Measurements from ENCODE around the gene SLC38A11. TPM values are rescaled to one million over a fixed set of nuclear protein-coding genes. Genes with fewer than 3 reads are reported as not detected.

Gene SLC38A11
- total and polyA plus RNA-seq, 2 of the 13 experiments (the other 11 are each of a cell fraction or from before 2014, with no cell fraction given), result 14.0 to 14.3 TPM

DNA sequence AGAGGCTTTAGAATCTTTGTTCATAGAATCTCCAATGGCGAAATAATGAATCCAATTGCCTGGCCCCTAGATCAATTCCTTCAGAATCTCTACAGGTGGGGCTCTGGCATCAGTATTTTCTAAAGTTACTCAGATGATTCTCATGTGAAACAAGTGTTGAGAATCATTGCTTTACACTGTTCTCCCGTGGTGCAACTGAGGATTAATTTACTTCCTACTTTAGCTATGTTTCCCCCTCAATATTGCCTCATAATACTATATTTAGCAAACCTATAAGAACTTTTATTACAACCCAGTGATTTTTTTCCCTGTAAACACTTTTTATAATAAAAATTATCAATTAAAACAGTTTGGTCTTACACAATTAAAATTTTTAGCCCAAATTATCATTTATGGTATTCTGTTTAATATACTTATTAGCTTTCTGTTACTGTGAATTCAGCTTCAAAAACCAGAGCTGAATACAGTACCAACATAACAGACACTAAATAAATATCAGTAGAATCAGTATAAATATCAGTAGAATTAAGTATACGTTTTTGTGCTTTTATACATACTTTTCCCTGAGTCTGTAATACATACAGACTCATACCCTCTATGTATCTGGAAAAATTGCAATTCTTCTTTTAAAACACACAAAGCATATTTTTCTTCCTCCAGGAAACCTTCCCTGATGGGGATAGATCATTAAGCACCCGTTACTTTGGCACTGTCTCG is 20.8 kb downstream of the SLC38A11 start (continued):
- TF ChIP-seq STAG1 (CRISPR knock-in tag; IDR thresholded peaks at IDR 0.05), result 0 out of 2 replicates have a peak, but pooled peaks have one; percentile 11
- TF ChIP-seq ZNF34 (CRISPR knock-in tag; IDR thresholded peaks at IDR 0.05; ENCODE audit: borderline replicate concordance), result no peak
- TF ChIP-seq ETV5 (CRISPR knock-in tag; IDR thresholded peaks at IDR 0.05; ENCODE audit: borderline replicate concordance), result peak; percentile 57; the same call in 1 of the 2 replicates
- TF ChIP-seq RXRA (CRISPR knock-in tag; IDR thresholded peaks at IDR 0.05), result no peak
- TF ChIP-seq IRF1 (CRISPR knock-in tag; IDR thresholded peaks at IDR 0.05; ENCODE audit: low read depth), result no peak
- TF ChIP-seq FOXJ3 (CRISPR knock-in tag; IDR thresholded peaks at IDR 0.05; ENCODE audit: borderline replicate concordance), result 0 out of 2 replicates have a peak, but pooled peaks have one; percentile 94
- 0 out of 2 replicates have a peak, but pooled peaks have one; percentile 41 for TF ChIP-seq ZNF232 (CRISPR knock-in tag; IDR thresholded peaks at IDR 0.05; ENCODE audit: borderline replicate concordance)
- no peak for TF ChIP-seq ZNF343 (CRISPR knock-in tag; IDR thresholded peaks at IDR 0.05)
- no peak for TF ChIP-seq FOXA1 (IDR thresholded peaks at IDR 0.05)
- no peak for TF ChIP-seq FOXA1 (CRISPR knock-in tag; IDR thresholded peaks at IDR 0.05)
- TF ChIP-seq SMC3 (IDR thresholded peaks at IDR 0.05; ENCODE audit: low read length), result no peak
- TF ChIP-seq NFE2 (CRISPR knock-in tag; IDR thresholded peaks at IDR 0.05), result no peak
- no peak for TF ChIP-seq HOXA5 (CRISPR knock-in tag; IDR thresholded peaks at IDR 0.05)
- no peak for TF ChIP-seq SIX4 (CRISPR knock-in tag; IDR thresholded peaks at IDR 0.05)
- TF ChIP-seq ZNF546 (CRISPR knock-in tag; conservative IDR thresholded peaks at IDR 0.05), result no peak
- 0 out of 2 replicates have a peak, but pooled peaks have one; percentile 12 for TF ChIP-seq ZBTB7B (CRISPR knock-in tag; IDR thresholded peaks at IDR 0.05)
- TF ChIP-seq RNF219 (CRISPR knock-in tag; IDR thresholded peaks at IDR 0.05), result 0 out of 2 replicates have a peak, but pooled peaks have one; percentile 0
- peak; percentile 71; the same call in 1 of the 2 replicates for TF ChIP-seq ZNF558 (CRISPR knock-in tag; IDR thresholded peaks at IDR 0.05; ENCODE audit: borderline replicate concordance)
- no peak for TF ChIP-seq ZFP36 (IDR thresholded peaks at IDR 0.05; ENCODE audit: borderline replicate concordance, low read depth, low read length, partially characterized antibody)
- TF ChIP-seq SMAD3 (CRISPR knock-in tag; IDR thresholded peaks at IDR 0.05), result no peak
- TF ChIP-seq KLF9 (CRISPR knock-in tag; IDR thresholded peaks at IDR 0.05; ENCODE audit: low read depth), result 0 out of 2 replicates have a peak, but pooled peaks have one; percentile 30
- no peak for TF ChIP-seq KDM5A (IDR thresholded peaks at IDR 0.05; ENCODE audit: borderline replicate concordance, low read length)
- no peak for TF ChIP-seq ZNF747 (CRISPR knock-in tag; IDR thresholded peaks at IDR 0.05; ENCODE audit: borderline replicate concordance)
- TF ChIP-seq ZFYVE20 (CRISPR knock-in tag; IDR thresholded peaks at IDR 0.05; ENCODE audit: borderline replicate concordance, low read depth), result no peak
- no peak for TF ChIP-seq FOXK1 (CRISPR knock-in tag; IDR thresholded peaks at IDR 0.05; ENCODE audit: borderline replicate concordance, low read depth)
- TF ChIP-seq EHMT2 (IDR thresholded peaks at IDR 0.05; ENCODE audit: borderline replicate concordance, low read depth, low read length), result 0 out of 2 replicates have a peak, but pooled peaks have one; percentile 17

Data from HepG2 (cell line).